ENCODE results near the gene PLCB1. TPM values are rescaled to one million over a fixed set of nuclear protein-coding genes. Genes with fewer than 3 reads are reported as not detected.
A peak's percentile ranks its signal among the peaks of the same experiment; 100 is the strongest.

PLCB1 gene
- total RNA-seq, 1 donor = 13.4 TPM

DNA sequence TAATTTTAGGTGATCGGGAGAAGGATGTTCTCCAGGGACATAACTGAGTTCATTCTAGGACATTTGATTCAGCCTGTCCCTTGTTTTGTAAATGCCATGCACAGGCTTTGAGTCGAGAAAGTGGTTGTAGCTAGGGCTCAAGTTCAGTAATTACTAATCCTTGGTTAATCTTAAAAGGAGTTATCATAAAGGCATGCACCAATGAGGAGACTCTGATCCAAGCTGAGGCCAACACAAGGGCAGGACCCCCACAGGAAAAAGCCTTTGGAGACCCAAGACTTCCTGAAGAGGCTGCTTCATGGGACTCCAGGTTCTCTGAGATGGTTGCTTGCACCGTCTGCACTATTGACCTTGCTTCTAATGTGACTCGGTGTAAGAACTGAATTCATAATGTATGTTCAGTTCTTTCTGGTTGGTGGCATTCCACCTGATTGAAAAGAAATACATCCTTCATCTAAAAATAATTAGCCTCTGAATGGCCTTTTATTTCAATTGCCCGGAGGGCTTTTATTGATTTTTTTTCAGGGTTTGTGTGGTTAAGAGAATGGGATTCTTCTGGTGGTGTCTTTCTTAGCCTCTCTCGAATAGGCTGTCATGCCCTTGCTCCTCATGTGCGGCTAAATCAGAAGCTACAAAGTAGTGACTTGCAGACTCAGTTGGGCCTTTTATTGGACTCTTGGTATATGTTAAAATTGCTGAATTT lies 735.1 kb downstream of the PLCB1 start:
- H3K27me3 ChIP-seq (ENCODE audit: insufficient read depth, low read length) = no peaks in the 10 kb centered on the region
- H3K4me2 ChIP-seq (ENCODE audit: insufficient read depth, low read length) = no peak overlapping the region
- no peaks in the 10 kb centered on the region for H3K4me1 ChIP-seq (ENCODE audit: insufficient read depth, low read length)
- no peak overlapping the region for H2AFZ ChIP-seq (ENCODE audit: low read length)
- no peak for DNase-seq (ENCODE audit: insufficient read length, low spot score, missing footprints)
- no peaks in the 10 kb centered on the region for H4K20me1 ChIP-seq (ENCODE audit: insufficient read depth, low read length)
- no peaks in the 10 kb centered on the region for H3K79me2 ChIP-seq (ENCODE audit: insufficient read depth, low read length)
- H3K4me3 ChIP-seq (ENCODE audit: insufficient read depth, low read length) = no peak overlapping the region
- H3K36me3 ChIP-seq (ENCODE audit: insufficient read depth, low read length) = no peaks in the 10 kb centered on the region
- no peak overlapping the region for H3K27ac ChIP-seq (ENCODE audit: low read depth, low read length)
- TF ChIP-seq, protein P1, sequence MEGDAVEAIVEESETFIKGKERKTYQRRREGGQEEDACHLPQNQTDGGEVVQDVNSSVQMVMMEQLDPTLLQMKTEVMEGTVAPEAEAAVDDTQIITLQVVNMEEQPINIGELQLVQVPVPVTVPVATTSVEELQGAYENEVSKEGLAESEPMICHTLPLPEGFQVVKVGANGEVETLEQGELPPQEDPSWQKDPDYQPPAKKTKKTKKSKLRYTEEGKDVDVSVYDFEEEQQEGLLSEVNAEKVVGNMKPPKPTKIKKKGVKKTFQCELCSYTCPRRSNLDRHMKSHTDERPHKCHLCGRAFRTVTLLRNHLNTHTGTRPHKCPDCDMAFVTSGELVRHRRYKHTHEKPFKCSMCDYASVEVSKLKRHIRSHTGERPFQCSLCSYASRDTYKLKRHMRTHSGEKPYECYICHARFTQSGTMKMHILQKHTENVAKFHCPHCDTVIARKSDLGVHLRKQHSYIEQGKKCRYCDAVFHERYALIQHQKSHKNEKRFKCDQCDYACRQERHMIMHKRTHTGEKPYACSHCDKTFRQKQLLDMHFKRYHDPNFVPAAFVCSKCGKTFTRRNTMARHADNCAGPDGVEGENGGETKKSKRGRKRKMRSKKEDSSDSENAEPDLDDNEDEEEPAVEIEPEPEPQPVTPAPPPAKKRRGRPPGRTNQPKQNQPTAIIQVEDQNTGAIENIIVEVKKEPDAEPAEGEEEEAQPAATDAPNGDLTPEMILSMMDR (IDR thresholded peaks at IDR 0.05; ENCODE audit: extremely low read depth, low read depth, low read length) = no peak
- H3K9me3 ChIP-seq (ENCODE audit: low read depth, low read length) = no peaks in the 10 kb centered on the region

DNA sequence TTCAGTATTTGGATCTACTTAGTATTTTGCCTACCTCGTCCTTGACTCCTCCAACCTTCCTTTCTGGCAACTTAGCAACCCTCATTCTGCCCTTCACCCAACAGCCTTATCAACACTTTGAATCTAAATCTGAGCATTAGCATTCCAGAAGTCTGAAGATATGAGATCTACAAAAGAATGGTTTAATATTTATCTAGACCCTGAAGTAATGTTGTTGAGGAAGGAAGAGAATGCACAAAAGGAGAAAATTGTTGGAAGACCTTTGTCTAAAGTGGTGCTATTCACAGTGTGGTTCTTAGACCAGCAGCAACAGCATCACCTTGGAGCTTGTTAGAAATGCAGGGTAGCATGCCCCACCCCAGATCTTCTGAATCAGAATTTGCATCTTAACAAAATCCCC lies 738.6 kb downstream of the PLCB1 start:
- Histone ChIP-seq H3K4me2 (ENCODE audit: insufficient read depth, low read length) (no peak overlapping the region), H3K27me3 (ENCODE audit: insufficient read depth, low read length) (no peaks in the 10 kb centered on the region), H3K4me3 (ENCODE audit: insufficient read depth, low read length) (no peak overlapping the region), H3K27ac (ENCODE audit: low read depth, low read length) (no peak overlapping the region), H2AFZ (ENCODE audit: low read length) (no peak overlapping the region), H3K36me3 (ENCODE audit: insufficient read depth, low read length) (no peaks in the 10 kb centered on the region), H3K79me2 (ENCODE audit: insufficient read depth, low read length) (no peaks in the 10 kb centered on the region), H4K20me1 (ENCODE audit: insufficient read depth, low read length) (no peaks in the 10 kb centered on the region), H3K4me1 (ENCODE audit: insufficient read depth, low read length) (no peaks in the 10 kb centered on the region), H3K9me3 (ENCODE audit: low read depth, low read length) (no peaks in the 10 kb centered on the region)
- TF ChIP-seq, protein P1 (IDR thresholded peaks at IDR 0.05; ENCODE audit: extremely low read depth, low read depth, low read length) = no peak
- no peak for DNase-seq (ENCODE audit: insufficient read length, low spot score, missing footprints)

DNA sequence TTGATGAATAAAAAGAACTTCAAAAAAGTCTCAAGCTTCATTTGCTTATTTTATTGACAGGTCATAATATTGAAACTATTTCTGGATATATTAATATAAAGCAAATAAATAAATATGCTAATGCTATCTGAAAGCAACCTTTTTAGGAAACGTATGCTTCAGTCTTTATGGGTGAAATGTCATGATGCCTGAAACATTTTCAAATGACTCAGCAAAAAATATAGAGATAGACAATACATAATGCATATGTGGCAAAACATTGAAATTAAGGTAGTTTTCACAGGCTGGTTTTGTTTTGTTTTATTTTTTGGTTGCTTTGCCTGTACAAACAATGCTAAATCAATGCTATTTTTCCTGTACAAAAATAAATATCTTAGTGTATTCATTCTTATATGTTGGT lies 742.4 kb downstream of the PLCB1 start:
- Histone ChIP-seq H3K27me3 (ENCODE audit: insufficient read depth, low read length) (no peaks in the 10 kb centered on the region), H3K4me1 (ENCODE audit: insufficient read depth, low read length) (no peaks in the 10 kb centered on the region), H3K4me3 (ENCODE audit: insufficient read depth, low read length) (no peak overlapping the region), H3K79me2 (ENCODE audit: insufficient read depth, low read length) (no peaks in the 10 kb centered on the region), H3K36me3 (ENCODE audit: insufficient read depth, low read length) (no peaks in the 10 kb centered on the region), H4K20me1 (ENCODE audit: insufficient read depth, low read length) (no peaks in the 10 kb centered on the region), H3K9me3 (ENCODE audit: low read depth, low read length) (no peaks in the 10 kb centered on the region), H3K27ac (ENCODE audit: low read depth, low read length) (no peak overlapping the region), H3K4me2 (ENCODE audit: insufficient read depth, low read length) (no peak overlapping the region), H2AFZ (ENCODE audit: low read length) (peak overlapping the region; percentile 25)
- DNase-seq (ENCODE audit: insufficient read length, low spot score, missing footprints) = no peak
- TF ChIP-seq, protein P1 (IDR thresholded peaks at IDR 0.05; ENCODE audit: extremely low read depth, low read depth, low read length) = no peak

DNA sequence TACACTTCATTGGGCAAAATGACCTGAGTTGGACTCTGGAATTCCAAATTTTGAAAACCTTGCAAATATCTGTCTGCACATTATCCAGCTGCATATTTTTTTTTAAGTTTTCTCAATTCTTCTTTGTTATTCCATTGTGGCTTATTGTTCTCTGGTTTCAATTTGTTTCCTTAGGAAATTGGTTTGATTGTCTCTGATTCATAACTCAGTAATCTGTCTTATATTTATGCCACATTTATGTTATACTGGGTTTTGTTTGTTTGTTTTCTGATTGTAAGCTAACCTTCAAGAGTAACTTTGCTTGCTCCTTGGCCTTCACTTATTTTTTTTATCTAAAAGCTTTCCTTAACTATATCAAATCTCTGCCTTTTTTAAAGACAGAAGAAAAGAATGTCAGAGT lies 743.5 kb downstream of the PLCB1 start:
- no peaks in the 10 kb centered on the region for H3K4me1 ChIP-seq (ENCODE audit: insufficient read depth, low read length)
- H3K27ac ChIP-seq (ENCODE audit: low read depth, low read length) = no peak overlapping the region
- DNase-seq (ENCODE audit: insufficient read length, low spot score, missing footprints) = no peak
- no peak overlapping the region for H3K4me2 ChIP-seq (ENCODE audit: insufficient read depth, low read length)
- no peaks in the 10 kb centered on the region for H3K36me3 ChIP-seq (ENCODE audit: insufficient read depth, low read length)
- TF ChIP-seq, protein P1 (IDR thresholded peaks at IDR 0.05; ENCODE audit: extremely low read depth, low read depth, low read length) = no peak
- H3K4me3 ChIP-seq (ENCODE audit: insufficient read depth, low read length) = no peak overlapping the region
- H3K9me3 ChIP-seq (ENCODE audit: low read depth, low read length) = no peaks in the 10 kb centered on the region
- H2AFZ ChIP-seq (ENCODE audit: low read length) = no peak overlapping the region
- no peaks in the 10 kb centered on the region for H4K20me1 ChIP-seq (ENCODE audit: insufficient read depth, low read length)
- H3K79me2 ChIP-seq (ENCODE audit: insufficient read depth, low read length) = no peaks in the 10 kb centered on the region
- H3K27me3 ChIP-seq (ENCODE audit: insufficient read depth, low read length) = no peaks in the 10 kb centered on the region
